Prostate gland (tissue), 2 donors: ENCODE data around the gene GNB5. TPM values are rescaled to one million over a fixed set of nuclear protein-coding genes. Genes with fewer than 3 reads are reported as not detected.
"Not testable (repeated sequence)": the region's sequence is repeated elsewhere in the genome, so short reads cannot be mapped to it uniquely, and the experiment has no call there.

Experiments used
- DNase-seq: peaks from one replicate; pipeline ENCODE4 v3.0.0-alpha.2; 2019; ENCODE audit warnings: low spot score
- H3K27ac ChIP-seq, 2 donors: fragments of 200-600 bp; sonication (generic); 2 replicates each; pipeline ENCODE4 v1.5.1; 2017 to 2019
- H3K27me3 ChIP-seq: fragments of 200-600 bp; sonication (generic); replicated peaks from 2 replicates; pipeline ENCODE4 v1.5.1; 2019; ENCODE audit not compliant: insufficient read depth
- H3K36me3 ChIP-seq, 2 donors: fragments of 200-600 bp; sonication (generic); 1 replicate in 1 of 2; 2 replicates in 1 of 2; pipeline versions ENCODE4 v1.5.1 to v1.8.1; 2017 to 2019
- H3K4me1 ChIP-seq: fragments of 200-600 bp; sonication (generic); replicated peaks from 2 replicates; pipeline ENCODE4 v1.5.1; 2019
- H3K4me3 ChIP-seq, 2 donors: fragments of 200-600 bp; sonication (generic); 2 replicates each; pipeline ENCODE4 v1.5.1; 2017 to 2019
- H3K9me3 ChIP-seq: fragments of 200-600 bp; sonication (generic); 2 replicates; pipeline ENCODE4 v1.5.1; 2017
- CTCF ChIP-seq, 4 experiments: fragments of 200-600 bp in 2 of 4; fragments of 450-650 bp in 2 of 4; sonication (generic) in 2 of 4; IDR thresholded peaks; 1 replicate in 3 of 4; 2 replicates in 1 of 4; pipeline ENCODE4 v1.5.1; 2016 to 2019; ENCODE audit warnings: antibody characterized with exemption in 4 of 4, mild to moderate bottlenecking in 2 of 4, moderate library complexity in 2 of 4
- POLR2A ChIP-seq: fragments of 450-650 bp; IDR thresholded peaks from one replicate; pipeline ENCODE4 v1.6.1; 2016; ENCODE audit warnings: antibody characterized with exemption, mild to moderate bottlenecking
- POLR2AphosphoS5 ChIP-seq: sonication (generic); formaldehyde crosslinking; IDR thresholded peaks from one replicate; pipeline ENCODE4 v1.6.1; 2017; ENCODE audit warnings: antibody characterized with exemption
- WGBS: methylation state at CpG from one replicate; pipeline ENCODE4 v1.1.5; 2018; 5-methylcytosine and 5-hydroxymethylcytosine counted together
- intact Hi-C: fragments of 100-400 bp; cut with DNase I; formaldehyde crosslinking; loops from one replicate; pipeline ENCODE4 v1.14.2; 2022
- total RNA-seq, 2 donors: library from RNA; depleted of rRNA; stranded (reverse); fragments of >200 nt; gene quantifications; one replicate each; pipeline ENCODE4 v1.1.0, GENCODE V29; 2016

The GNB5 gene
- total RNA-seq, 2 donors from 2014 or later: 23.3 to 85.7 TPM

- no peaks in the 10 kb centered on the region for H3K4me1 ChIP-seq
- DNase-seq: no peak
- H3K9me3 ChIP-seq: no peaks in the 10 kb centered on the region
- H3K4me3 ChIP-seq: no peak overlapping the region
- 76% methylated on average over 2 of the region's 2 CpGs for WGBS
- no peaks in the 10 kb centered on the region for H3K27me3 ChIP-seq
- TF ChIP-seq CTCF (IDR thresholded peaks at IDR 0.05) (no peak), POLR2A (no peak), POLR2AphosphoS5 (no peak)
- intact Hi-C loops: no loop called here
- no peak overlapping the region for H3K27ac ChIP-seq
- no peaks in the 10 kb centered on the region for H3K36me3 ChIP-seq
These were observed 92.9 kb downstream of the GNB5 start for GRCh38 chr15:52098323-52098722.

GRCh38 chr15:52097180-52097579 is 94.0 kb downstream of the GNB5 start:
- intact Hi-C loops: no loop called here
- DNase-seq: no peak
- Histone ChIP-seq H3K27ac (no peak overlapping the region), H3K4me1 (no peaks in the 10 kb centered on the region), H3K4me3 (no peak overlapping the region), H3K36me3 (no peaks in the 10 kb centered on the region), H3K9me3 (no peaks in the 10 kb centered on the region), H3K27me3 (no peaks in the 10 kb centered on the region)
- no peak for TF ChIP-seq POLR2AphosphoS5
- no peak for TF ChIP-seq POLR2A
- no peak for TF ChIP-seq CTCF (IDR thresholded peaks at IDR 0.05)

GRCh38 chr15:52096536-52096935 is 94.7 kb downstream of the GNB5 start:
- 90% methylated on average over 9 of the region's 9 CpGs for WGBS
- not testable (repeated sequence) for DNase-seq

GRCh38 chr15:52095597-52096262 is 95.5 kb downstream of the GNB5 start:
- no peak for DNase-seq
- TF ChIP-seq POLR2AphosphoS5 (peak; percentile 70), POLR2A (no peak)
- Histone ChIP-seq H3K9me3 (no peaks in the 10 kb centered on the region), H3K4me1 (no peaks in the 10 kb centered on the region), H3K27me3 (no peaks in the 10 kb centered on the region), H3K4me3 (no peak overlapping the region), H3K36me3 (no peaks in the 10 kb centered on the region), H3K27ac (no peak overlapping the region)
- 33% methylated on average over 4 of the region's 4 CpGs for WGBS
- intact Hi-C loops: no loop called here

More at GRCh38 chr15:52096536-52096935, 94.7 kb downstream of the GNB5 start:
- H3K27me3 ChIP-seq, H3K27ac ChIP-seq, H3K4me1 ChIP-seq, H3K36me3 ChIP-seq, H3K9me3 ChIP-seq, H3K4me3 ChIP-seq, intact Hi-C loops: not testable (repeated sequence)

- Histone ChIP-seq H3K4me3 (no peak overlapping the region), H3K4me1 (no peaks in the 10 kb centered on the region), H3K9me3 (no peaks in the 10 kb centered on the region), H3K27ac (no peak overlapping the region), H3K36me3 (no peaks in the 10 kb centered on the region), H3K27me3 (no peaks in the 10 kb centered on the region)
- no peak for TF ChIP-seq POLR2AphosphoS5
- TF ChIP-seq POLR2A: no peak
- no peak for TF ChIP-seq CTCF (IDR thresholded peaks at IDR 0.05)
- 80% methylated on average over 12 of the region's 12 CpGs for WGBS
- intact Hi-C loops: no loop called here
- no peak for DNase-seq
These were observed 96.2 kb downstream of the GNB5 start for GRCh38 chr15:52094811-52095584.
